Measurements from ENCODE around the gene SLC35A2.

The SLC35A2 gene

DNA sequence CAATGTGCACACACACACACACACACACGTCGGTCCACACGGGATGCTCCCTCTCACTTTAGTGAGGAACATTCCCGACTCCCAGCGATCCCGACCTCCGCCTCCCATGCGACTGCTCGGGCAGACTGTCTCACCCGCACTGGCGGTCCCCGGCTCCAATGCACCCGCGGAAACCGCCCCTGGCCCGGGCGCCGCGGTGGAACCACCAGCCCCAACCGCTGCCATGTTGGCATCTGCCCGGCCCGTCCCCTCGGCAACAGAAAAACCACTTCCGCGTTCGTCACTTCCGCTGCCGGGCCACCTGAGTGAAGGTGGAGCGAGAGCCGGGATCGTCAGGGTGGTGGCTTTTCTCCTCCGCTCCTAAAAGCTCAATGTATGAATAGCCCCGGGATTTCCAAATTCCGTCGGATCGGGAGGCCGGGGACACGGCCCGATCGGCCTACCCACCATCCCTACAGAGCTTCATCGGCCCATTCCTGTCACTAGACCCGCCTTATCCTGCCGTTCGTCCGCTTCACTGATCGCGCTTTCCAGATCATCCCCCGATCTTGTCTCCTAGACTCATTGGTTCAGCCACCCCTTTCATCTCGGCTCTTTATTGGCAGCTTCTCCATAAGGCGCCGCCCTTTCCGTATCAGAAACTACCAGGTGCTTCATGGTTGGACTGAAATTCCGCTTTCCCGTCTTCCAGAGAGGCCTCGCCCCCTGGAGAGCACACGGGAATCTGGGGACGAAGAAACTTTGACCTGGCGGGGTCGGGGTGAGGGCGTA, at the start of gene SLC35A2:
TSS of gene SLC35A2 (minus strand) at position 235 of the 771 bp plus-strand sequence. CDS start at position 225, 10 bp downstream.
- TF ChIP-seq, protein P1, sequence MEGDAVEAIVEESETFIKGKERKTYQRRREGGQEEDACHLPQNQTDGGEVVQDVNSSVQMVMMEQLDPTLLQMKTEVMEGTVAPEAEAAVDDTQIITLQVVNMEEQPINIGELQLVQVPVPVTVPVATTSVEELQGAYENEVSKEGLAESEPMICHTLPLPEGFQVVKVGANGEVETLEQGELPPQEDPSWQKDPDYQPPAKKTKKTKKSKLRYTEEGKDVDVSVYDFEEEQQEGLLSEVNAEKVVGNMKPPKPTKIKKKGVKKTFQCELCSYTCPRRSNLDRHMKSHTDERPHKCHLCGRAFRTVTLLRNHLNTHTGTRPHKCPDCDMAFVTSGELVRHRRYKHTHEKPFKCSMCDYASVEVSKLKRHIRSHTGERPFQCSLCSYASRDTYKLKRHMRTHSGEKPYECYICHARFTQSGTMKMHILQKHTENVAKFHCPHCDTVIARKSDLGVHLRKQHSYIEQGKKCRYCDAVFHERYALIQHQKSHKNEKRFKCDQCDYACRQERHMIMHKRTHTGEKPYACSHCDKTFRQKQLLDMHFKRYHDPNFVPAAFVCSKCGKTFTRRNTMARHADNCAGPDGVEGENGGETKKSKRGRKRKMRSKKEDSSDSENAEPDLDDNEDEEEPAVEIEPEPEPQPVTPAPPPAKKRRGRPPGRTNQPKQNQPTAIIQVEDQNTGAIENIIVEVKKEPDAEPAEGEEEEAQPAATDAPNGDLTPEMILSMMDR (IDR thresholded peaks at IDR 0.05; ENCODE audit: low read depth, low read length): no peak

DNA sequence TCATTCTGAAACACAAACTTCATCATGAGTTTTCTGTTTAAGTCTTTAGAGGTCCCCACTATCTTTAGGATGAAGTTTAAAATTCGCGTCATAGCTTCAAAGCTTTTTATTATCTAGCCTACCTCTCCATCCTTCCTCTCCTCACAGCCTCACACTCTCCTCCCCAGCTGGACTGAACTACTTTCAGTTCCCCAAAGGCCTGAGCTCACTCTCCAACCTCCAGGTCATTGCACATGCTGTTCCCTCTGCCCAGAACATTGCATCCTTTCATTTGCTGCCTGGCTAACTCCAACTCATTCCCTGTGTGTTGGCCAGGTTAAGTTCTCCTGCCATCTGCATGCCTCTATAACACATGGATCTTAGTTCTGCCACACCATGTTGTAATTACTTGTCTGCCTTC, 48.8 kb upstream of the SLC35A2 start:
- H3K4me3 ChIP-seq (ENCODE audit: low read depth, low read length): no peak overlapping the region
- TF ChIP-seq, protein P1 (IDR thresholded peaks at IDR 0.05; ENCODE audit: low read depth, low read length): no peak

More for the DNA sequence above, at the start of gene SLC35A2:
- peak within 1 kb of the TSS; percentile 78 for H3K4me3 ChIP-seq (ENCODE audit: low read depth, low read length)

DNA sequence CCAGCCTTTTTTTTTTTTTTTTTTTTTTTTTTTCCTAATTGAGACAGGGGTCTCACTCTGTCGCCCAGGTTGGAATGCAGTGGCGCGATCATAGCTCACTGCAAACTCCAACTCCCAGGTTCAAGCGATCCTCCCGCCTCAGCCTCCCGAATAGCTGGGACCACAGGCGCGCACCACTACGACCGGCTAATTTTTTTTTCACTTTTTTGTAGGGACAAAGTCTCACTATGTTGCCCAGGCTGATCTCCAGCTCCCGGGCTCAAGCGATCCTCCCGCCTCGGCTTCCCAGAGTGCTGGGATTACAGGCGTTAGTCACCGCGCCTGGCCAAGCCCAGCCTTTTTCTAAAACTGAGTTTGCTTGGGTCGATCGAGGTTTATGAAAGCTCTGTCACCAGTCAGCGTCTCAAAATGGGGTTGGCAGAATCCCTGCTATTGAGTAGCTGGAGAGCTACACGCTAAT, 47.2 kb upstream of the SLC35A2 start:
- H3K4me3 ChIP-seq (ENCODE audit: low read depth, low read length): peak overlapping the region; percentile 63
- TF ChIP-seq, protein P1 (IDR thresholded peaks at IDR 0.05; ENCODE audit: low read depth, low read length): no peak

DNA sequence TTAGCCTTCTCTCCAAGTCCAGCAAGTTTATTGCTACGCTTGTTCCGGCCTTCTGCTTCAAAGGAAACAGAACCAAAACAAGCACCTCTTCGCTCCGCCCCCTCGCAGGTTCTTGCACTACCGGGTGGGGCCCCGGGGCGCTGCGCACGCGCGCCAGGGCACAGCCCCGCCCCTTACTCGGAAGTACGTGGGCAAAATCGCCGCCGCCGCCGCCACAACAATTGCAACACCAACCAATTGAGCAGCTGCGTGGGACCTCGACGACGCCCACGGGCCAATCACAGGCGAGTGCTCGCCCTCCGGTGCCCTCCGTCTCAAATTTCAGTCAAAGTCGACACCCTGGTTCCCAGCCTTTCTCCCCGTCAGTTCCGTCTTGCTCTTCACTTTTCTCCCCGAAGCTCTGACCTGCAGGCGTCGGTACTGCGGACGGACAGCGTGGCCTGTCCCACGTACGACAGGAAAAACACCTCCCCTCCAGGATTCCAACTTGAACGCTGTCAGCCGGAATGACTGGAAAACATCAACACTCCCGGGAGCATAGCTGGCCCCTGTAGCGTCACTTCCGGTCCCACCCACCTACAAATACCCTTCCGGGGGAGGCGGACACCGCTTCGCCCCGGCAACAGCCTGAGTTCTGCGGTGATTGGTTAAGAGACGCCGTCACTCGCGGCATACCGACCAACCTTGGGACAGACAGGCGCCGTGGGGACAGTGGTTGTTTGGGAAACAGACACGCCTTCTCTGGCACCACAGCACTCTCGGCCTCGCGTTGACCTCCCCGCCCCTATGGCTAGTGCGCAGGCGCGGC, 46.6 kb upstream of the SLC35A2 start:
- TF ChIP-seq, protein P1 (IDR thresholded peaks at IDR 0.05; ENCODE audit: low read depth, low read length): no peak
- peak overlapping the region; percentile 64 for H3K4me3 ChIP-seq (ENCODE audit: low read depth, low read length)

DNA sequence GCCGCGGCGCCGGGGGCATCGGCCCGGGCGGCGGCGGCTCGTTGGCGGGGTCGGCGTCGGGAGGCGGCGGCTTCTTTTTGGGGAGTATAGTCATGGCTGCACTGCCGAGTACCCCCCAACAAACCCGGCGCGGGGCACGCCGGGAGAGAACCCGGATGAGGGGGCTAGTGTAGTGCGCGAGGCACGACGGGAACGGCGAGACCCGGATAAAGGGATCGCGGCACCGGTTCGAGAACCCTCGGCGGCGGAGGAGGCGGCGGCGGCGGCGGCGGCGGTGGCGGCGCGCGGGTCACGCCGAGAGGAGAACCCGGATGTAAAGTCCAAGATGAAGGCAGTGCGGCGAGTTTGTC, 46.0 kb upstream of the SLC35A2 start, which contains the start of gene OTUD5:
TSS of gene OTUD5 (minus strand) at position 131 of the 350 bp plus-strand sequence. CDS start at position 94, 37 bp downstream.
- TF ChIP-seq, protein P1 (IDR thresholded peaks at IDR 0.05; ENCODE audit: low read depth, low read length): no peak
- H3K4me3 ChIP-seq (ENCODE audit: low read depth, low read length): peak within 1 kb of the TSS; percentile 64

DNA sequence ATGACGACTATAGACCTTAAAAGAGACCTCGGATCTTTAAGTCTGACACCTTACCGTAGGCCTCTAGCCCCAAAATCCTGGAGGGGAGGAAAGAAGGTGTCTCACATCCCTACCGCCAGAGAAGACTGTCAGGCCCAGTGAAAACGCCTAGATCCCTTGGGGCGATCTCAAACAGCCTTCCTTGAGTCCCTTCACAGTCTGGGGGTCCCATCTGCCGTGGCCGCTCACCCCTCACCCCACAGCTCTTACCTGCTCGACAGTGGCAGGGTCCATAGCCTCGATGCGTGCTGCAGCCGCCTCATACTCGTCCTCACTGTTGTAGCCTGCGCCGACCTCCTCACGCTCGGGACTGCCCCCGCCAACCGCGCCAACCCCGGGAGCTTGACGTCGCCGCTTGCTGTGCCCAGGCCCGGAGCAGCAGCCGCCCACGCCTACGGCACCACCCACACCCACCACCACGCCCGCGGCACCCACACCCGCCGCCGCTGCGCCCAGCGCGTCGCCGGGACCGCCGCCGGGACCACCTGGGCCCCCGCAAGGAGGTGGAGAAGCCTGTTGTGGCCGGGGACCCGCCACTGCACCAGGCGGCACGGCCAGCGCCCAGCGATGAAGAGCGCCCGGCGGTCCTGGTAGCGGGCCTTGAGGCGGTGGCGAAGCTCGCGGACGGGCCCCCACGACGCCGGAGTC, 45.4 kb upstream of the SLC35A2 start:
- TF ChIP-seq, protein P1 (IDR thresholded peaks at IDR 0.05; ENCODE audit: low read depth, low read length): no peak
- H3K4me3 ChIP-seq (ENCODE audit: low read depth, low read length): peak overlapping the region; percentile 64
